Sigmoid colon (tissue), 7 donors: ENCODE data around the gene CD55. TPM values are rescaled to one million over a fixed set of nuclear protein-coding genes. Genes with fewer than 3 reads are reported as not detected.

Experiments used
- DNase-seq: peaks from one replicate; pipeline ENCODE4 v3.0.0-alpha.2; 2019
- H3K27ac ChIP-seq, 4 donors: fragments of 200-600 bp; sonication (generic); one replicate each; pipeline ENCODE4 v1.5.1; 2016 to 2019; ENCODE audit warnings: mild to moderate bottlenecking in 1 of 4
- H3K27me3 ChIP-seq, 3 donors: fragments of 200-600 bp; sonication (generic); one replicate each; pipeline ENCODE4 v1.5.1; 2019; ENCODE audit warnings: mild to moderate bottlenecking in 1 of 3
- H3K36me3 ChIP-seq, 4 donors: fragments of 200-600 bp; sonication (generic); one replicate each; pipeline ENCODE4 v1.5.1; 2016 to 2019
- H3K4me1 ChIP-seq, 4 donors: fragments of 200-600 bp; sonication (generic); one replicate each; pipeline ENCODE4 v1.5.1; 2017 to 2019
- H3K4me3 ChIP-seq, 4 donors: fragments of 200-600 bp; sonication (generic); one replicate each; pipeline ENCODE4 v1.5.1; 2017 to 2019; ENCODE audit warnings: mild to moderate bottlenecking in 2 of 4, moderate library complexity in 1 of 4
- H3K9me3 ChIP-seq, 4 donors: fragments of 200-600 bp in 3 of 4; sonication (generic) in 3 of 4; one replicate each; pipeline versions ENCODE4 v1.5.1 to v1.6.1; 2013 to 2019
- CTCF ChIP-seq, 4 experiments: fragments of 450-650 bp in 3 of 4; fragments of 200-600 bp in 1 of 4; IDR thresholded peaks; one replicate each; pipeline ENCODE4 v1.5.1; 2016 to 2019; ENCODE audit warnings: antibody characterized with exemption in 4 of 4, mild to moderate bottlenecking in 3 of 4, moderate library complexity in 2 of 4
- EP300 ChIP-seq, 4 donors: sonication (generic); formaldehyde crosslinking; IDR thresholded peaks; one replicate each; pipeline ENCODE4 v1.6.1; 2017; ENCODE audit warnings: antibody characterized with exemption in 4 of 4
- POLR2A ChIP-seq, 2 donors: fragments of 450-650 bp; IDR thresholded peaks; one replicate each; pipeline ENCODE4 v1.6.1; 2016; ENCODE audit warnings: antibody characterized with exemption in 2 of 2, mild to moderate bottlenecking in 2 of 2, moderate library complexity in 2 of 2
- POLR2AphosphoS5 ChIP-seq, 4 donors: sonication (generic); formaldehyde crosslinking; IDR thresholded peaks; one replicate each; pipeline ENCODE4 v1.6.1; 2017; ENCODE audit warnings: antibody characterized with exemption in 4 of 4
- WGBS, 2 donors: extraction: QIAGEN DNeasy Blood & Tissue Kit; methylation state at CpG; one replicate each; pipeline ENCODE4 v1.1.7; 2013; 5-methylcytosine and 5-hydroxymethylcytosine counted together
- intact Hi-C: fragments of 100-400 bp; cut with DNase I; formaldehyde crosslinking; loops from one replicate; pipeline ENCODE4 v1.15.1; 2023
- polyA plus RNA-seq, 3 donors: library from polyadenylated mRNA; stranded (reverse); fragments of 200-250 nt; gene quantifications; one replicate each; pipeline ENCODE4 v1.2.3, GENCODE V29; 2013
- total RNA-seq, 4 donors: library from RNA; depleted of rRNA; stranded (reverse); fragments of >200 nt; gene quantifications; one replicate each; pipeline ENCODE4 v1.1.0, GENCODE V29; 2016
- donor health status: healthy with polysubstance abuse.
- donor health status: Bipolar disorder and iron deficiency.
- donor health status: healthy.

CD55 gene
- total and polyA plus RNA-seq, 7 donors: 10.8 to 56.1 (median 41.5) TPM

GRCh38 chr1:207289756-207290155, 31.7 kb upstream of the CD55 start:
- DNase-seq: no peak
- H3K4me1 ChIP-seq: peaks cover 0 to 29% (median 23%) of the 10 kb centered on the region in 4 donors
- no peaks in the 10 kb centered on the region for H3K27me3 ChIP-seq
- H3K9me3 ChIP-seq: peaks cover 0 to 5% (median 0%) of the 10 kb centered on the region in 4 donors
- no peak overlapping the region for H3K4me3 ChIP-seq
- H3K36me3 ChIP-seq: no peaks in the 10 kb centered on the region
- TF ChIP-seq POLR2AphosphoS5 (IDR thresholded peaks at IDR 0.05): no peak
- no peak overlapping the region for H3K27ac ChIP-seq
- intact Hi-C loops: no loop called here

GRCh38 chr1:207291723-207292122, 29.8 kb upstream of the CD55 start:
- H3K36me3 ChIP-seq: no peaks in the 10 kb centered on the region
- WGBS, 2 donors: 94 to 98% methylated on average over 2 of the region's 2 CpGs
- no peak overlapping the region for H3K4me3 ChIP-seq
- intact Hi-C loops: no loop called here
- H3K9me3 ChIP-seq: peaks cover 0 to 5% (median 0%) of the 10 kb centered on the region in 4 donors
- H3K27ac ChIP-seq: no peak overlapping the region
- no peak for DNase-seq
- TF ChIP-seq EP300 (IDR thresholded peaks at IDR 0.05) (no peak), POLR2A (IDR thresholded peaks at IDR 0.05) (no peak), CTCF (IDR thresholded peaks at IDR 0.05) (no peak), POLR2AphosphoS5 (IDR thresholded peaks at IDR 0.05) (no peak)
- peaks cover 0 to 21% (median 17%) of the 10 kb centered on the region in 4 donors for H3K4me1 ChIP-seq
- no peaks in the 10 kb centered on the region for H3K27me3 ChIP-seq

- 71 to 91% methylated on average over 2 of the region's 2 CpGs for whole genome bisulfite sequencing, 2 donors
Observed at GRCh38 chr1:207298186-207298585, 23.3 kb upstream of the CD55 start.

GRCh38 chr1:207298636-207299398, 22.7 kb upstream of the CD55 start:
- WGBS, 2 donors: 58 to 77% methylated on average over 4 of the region's 4 CpGs
- TF ChIP-seq POLR2AphosphoS5 (IDR thresholded peaks at IDR 0.05) (no peak), POLR2A (IDR thresholded peaks at IDR 0.05) (no peak), EP300 (IDR thresholded peaks at IDR 0.05) (no peak), CTCF (IDR thresholded peaks at IDR 0.05) (no peak)
- H3K27me3 ChIP-seq: no peaks in the 10 kb centered on the region
- H3K4me3 ChIP-seq: no peak overlapping the region
- H3K4me1 ChIP-seq: no peaks in the 10 kb centered on the region
- no peaks in the 10 kb centered on the region for H3K36me3 ChIP-seq
- DNase-seq: no peak
- intact Hi-C loops: no loop called here
- no peak overlapping the region for H3K27ac ChIP-seq
- H3K9me3 ChIP-seq: no peaks in the 10 kb centered on the region

More at GRCh38 chr1:207298186-207298585, 23.3 kb upstream of the CD55 start:
- Histone ChIP-seq H3K27ac (no peak overlapping the region), H3K9me3 (no peaks in the 10 kb centered on the region), H3K27me3 (no peaks in the 10 kb centered on the region), H3K4me1 (no peaks in the 10 kb centered on the region), H3K36me3 (no peaks in the 10 kb centered on the region), H3K4me3 (no peak overlapping the region)
- no peak for TF ChIP-seq POLR2A (IDR thresholded peaks at IDR 0.05)
- DNase-seq: no peak
- intact Hi-C loops: no loop called here

- intact Hi-C loops: no loop called here
- DNase-seq: no peak
- no peaks in the 10 kb centered on the region for H3K9me3 ChIP-seq
Observed at GRCh38 chr1:207300970-207301369, 20.5 kb upstream of the CD55 start.

More at GRCh38 chr1:207300970-207301369, 20.5 kb upstream of the CD55 start:
- Histone ChIP-seq H3K36me3 (no peaks in the 10 kb centered on the region), H3K4me1 (no peaks in the 10 kb centered on the region), H3K27ac (no peak overlapping the region), H3K4me3 (no peak overlapping the region), H3K27me3 (no peaks in the 10 kb centered on the region)
- no peak for TF ChIP-seq CTCF (IDR thresholded peaks at IDR 0.05)
- TF ChIP-seq POLR2AphosphoS5 (IDR thresholded peaks at IDR 0.05): no peak
- no peak for TF ChIP-seq EP300 (IDR thresholded peaks at IDR 0.05)
- TF ChIP-seq POLR2A (IDR thresholded peaks at IDR 0.05): no peak
